Tibial nerve (tissue), 4 donors: Measurements from ENCODE around the gene NDRG4. TPM values are rescaled to one million over a fixed set of nuclear protein-coding genes. Genes with fewer than 3 reads are reported as not detected.

ENCODE experiments used
- DNase-seq, 2 donors: peaks; one replicate each; pipeline ENCODE4 v3.0.0-alpha.2; 2019; ENCODE audit warnings: low spot score in 2 of 2
- H3K27ac ChIP-seq, 4 donors: fragments of 200-600 bp; sonication (generic) in 3 of 4; one replicate each; pipeline ENCODE4 v1.5.1; 2017 to 2019; ENCODE audit warnings: mild to moderate bottlenecking in 1 of 4
- H3K27me3 ChIP-seq, 2 donors: fragments of 200-600 bp; sonication (generic) in 1 of 2; one replicate each; pipeline versions ENCODE4 v1.5.1 to v1.6.0; 2017 to 2019
- H3K36me3 ChIP-seq, 3 donors: fragments of 200-600 bp; sonication (generic); one replicate each; pipeline ENCODE4 v1.5.1; 2018 to 2019
- H3K4me1 ChIP-seq, 4 donors: fragments of 200-600 bp; sonication (generic) in 3 of 4; one replicate each; pipeline ENCODE4 v1.5.1; 2017 to 2019
- H3K4me3 ChIP-seq, 4 donors: fragments of 200-600 bp; sonication (generic) in 3 of 4; one replicate each; pipeline ENCODE4 v1.5.1; 2017 to 2019; ENCODE audit warnings: mild to moderate bottlenecking in 1 of 4, moderate library complexity in 1 of 4
- H3K9me3 ChIP-seq, 4 donors: fragments of 200-600 bp; sonication (generic) in 3 of 4; one replicate each; pipeline ENCODE4 v1.5.1; 2017 to 2019
- EP300 ChIP-seq, 2 donors: sonication (generic); formaldehyde crosslinking; IDR thresholded peaks; one replicate each; pipeline ENCODE4 v1.6.1; 2017; ENCODE audit warnings: antibody characterized with exemption in 2 of 2, mild to moderate bottlenecking in 1 of 2
- POLR2A ChIP-seq, 2 donors: fragments of 450-650 bp; IDR thresholded peaks; one replicate each; pipeline ENCODE4 v1.6.1; 2017; ENCODE audit warnings: antibody characterized with exemption in 2 of 2, mild to moderate bottlenecking in 2 of 2, moderate library complexity in 2 of 2
- WGBS, 2 donors: methylation state at CpG; one replicate each; pipeline ENCODE4 v1.1.5; 2018; 5-methylcytosine and 5-hydroxymethylcytosine counted together
- total RNA-seq, 4 donors: library from RNA; depleted of rRNA; stranded (reverse); fragments of >200 nt; gene quantifications; one replicate each; pipeline ENCODE4 v1.1.0, GENCODE V29; 2016
- TF ChIP-seq, protein P1 (sequence below), 5 experiments: fragments of 200-600 bp in 3 of 5; fragments of 450-650 bp in 2 of 5; sonication (generic) in 3 of 5; IDR thresholded peaks; one replicate each; pipeline ENCODE4 v1.5.1; 2016 to 2019; ENCODE audit warnings: antibody characterized with exemption in 5 of 5, mild to moderate bottlenecking in 3 of 5, moderate library complexity in 2 of 5

Gene NDRG4
- total RNA-seq, 4 donors from 2014 or later, result 3.9 to 12.6 (median 5.9) TPM

DNA sequence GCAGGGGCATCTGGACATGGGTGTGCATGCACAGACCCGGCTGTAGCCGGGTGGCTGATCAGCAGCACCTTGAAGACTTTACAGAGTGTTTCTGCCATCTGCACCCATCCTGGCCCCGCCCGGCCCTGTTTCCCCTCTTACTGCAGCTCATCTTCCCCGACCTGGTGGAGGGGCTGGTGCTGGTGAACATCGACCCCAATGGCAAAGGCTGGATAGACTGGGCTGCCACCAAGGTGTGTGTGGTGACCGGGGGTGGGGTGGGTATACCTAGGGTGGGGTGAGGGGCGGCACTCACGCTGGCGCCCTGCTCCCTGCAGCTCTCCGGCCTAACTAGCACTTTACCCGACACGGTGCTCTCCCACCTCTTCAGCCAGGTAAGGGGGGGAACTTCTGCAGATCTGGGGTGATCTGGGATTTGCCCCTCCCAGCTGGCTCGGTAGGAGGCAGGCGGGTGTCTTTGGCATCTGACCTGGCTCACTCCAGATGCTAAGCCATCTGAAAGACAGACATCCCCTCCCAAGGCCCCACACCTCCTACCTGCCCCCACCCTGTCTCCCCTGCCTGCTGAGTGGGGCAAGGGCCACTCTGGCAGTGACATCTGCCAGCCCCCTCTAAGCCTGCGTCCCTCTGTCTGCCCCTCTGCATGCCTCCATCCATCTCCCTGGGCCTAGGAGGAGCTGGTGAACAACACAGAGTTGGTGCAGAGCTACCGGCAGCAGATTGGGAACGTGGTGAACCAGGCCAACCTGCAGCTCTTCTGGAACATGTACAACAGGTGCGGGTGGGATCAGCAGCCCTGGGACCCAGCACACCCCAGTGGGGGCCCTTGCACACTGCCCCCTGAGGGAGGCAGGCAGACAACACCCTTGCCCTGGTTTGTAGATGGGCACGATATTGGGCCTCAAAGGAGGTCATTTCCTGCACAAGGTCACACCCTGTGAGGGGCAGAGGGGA, 6.6 kb downstream of the NDRG4 start:
- TF ChIP-seq EP300 (IDR thresholded peaks at IDR 0.05) (no peak), POLR2A (IDR thresholded peaks at IDR 0.05) (no peak)
- TF ChIP-seq, protein P1, sequence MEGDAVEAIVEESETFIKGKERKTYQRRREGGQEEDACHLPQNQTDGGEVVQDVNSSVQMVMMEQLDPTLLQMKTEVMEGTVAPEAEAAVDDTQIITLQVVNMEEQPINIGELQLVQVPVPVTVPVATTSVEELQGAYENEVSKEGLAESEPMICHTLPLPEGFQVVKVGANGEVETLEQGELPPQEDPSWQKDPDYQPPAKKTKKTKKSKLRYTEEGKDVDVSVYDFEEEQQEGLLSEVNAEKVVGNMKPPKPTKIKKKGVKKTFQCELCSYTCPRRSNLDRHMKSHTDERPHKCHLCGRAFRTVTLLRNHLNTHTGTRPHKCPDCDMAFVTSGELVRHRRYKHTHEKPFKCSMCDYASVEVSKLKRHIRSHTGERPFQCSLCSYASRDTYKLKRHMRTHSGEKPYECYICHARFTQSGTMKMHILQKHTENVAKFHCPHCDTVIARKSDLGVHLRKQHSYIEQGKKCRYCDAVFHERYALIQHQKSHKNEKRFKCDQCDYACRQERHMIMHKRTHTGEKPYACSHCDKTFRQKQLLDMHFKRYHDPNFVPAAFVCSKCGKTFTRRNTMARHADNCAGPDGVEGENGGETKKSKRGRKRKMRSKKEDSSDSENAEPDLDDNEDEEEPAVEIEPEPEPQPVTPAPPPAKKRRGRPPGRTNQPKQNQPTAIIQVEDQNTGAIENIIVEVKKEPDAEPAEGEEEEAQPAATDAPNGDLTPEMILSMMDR (IDR thresholded peaks at IDR 0.05), result no peak
- peaks cover 0 to 4% (median 2%) of the 10 kb centered on the region in 4 donors for H3K4me1 ChIP-seq
- H3K36me3 ChIP-seq, result no peaks in the 10 kb centered on the region
- 81 to 82% methylated on average over 18 to 19 of the region's 20 CpGs for WGBS, 2 donors
- H3K9me3 ChIP-seq, result no peaks in the 10 kb centered on the region
- no peak overlapping the region for H3K4me3 ChIP-seq
- H3K27me3 ChIP-seq, result peaks cover 0 to 10% of the 10 kb centered on the region in 2 donors
- H3K27ac ChIP-seq, result no peak overlapping the region
- DNase-seq, result no peak

DNA sequence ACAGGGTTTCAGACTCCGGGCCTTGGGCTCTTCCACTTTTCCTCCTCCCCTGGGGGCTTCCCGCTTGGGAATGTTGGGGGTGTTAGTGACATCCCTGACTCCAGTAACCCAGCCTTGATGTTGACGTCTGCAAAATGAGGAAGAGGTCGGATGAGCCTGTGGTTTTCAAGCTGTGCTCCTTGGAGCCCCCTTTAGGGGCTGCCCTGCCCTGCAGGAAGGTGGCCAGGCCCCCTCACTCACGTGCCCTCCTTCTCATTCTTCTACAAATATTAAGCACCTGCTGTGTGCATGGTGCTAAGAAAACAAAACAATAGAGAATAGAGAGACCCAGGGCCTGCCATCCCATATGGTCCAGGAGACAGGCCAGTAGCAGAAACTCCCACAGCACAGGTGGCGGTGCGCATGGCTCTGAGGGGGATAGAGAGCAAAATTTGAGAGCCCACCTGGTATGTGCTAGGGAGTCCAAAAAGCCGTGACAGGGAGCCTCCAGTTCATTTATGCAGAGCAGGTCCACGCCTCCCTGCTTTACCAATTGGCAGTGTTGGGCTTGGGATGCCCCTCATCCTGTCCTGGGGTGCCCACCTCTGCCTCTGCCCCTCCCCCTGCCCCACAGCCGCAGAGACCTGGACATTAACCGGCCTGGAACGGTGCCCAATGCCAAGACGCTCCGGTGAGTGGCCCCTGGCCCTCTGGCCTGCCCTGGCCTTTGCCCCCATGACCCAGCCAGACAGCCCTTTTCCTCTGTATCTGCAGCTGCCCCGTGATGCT, 7.4 kb downstream of the NDRG4 start:
- no peak overlapping the region for H3K4me3 ChIP-seq
- H3K27me3 ChIP-seq, result peaks cover 0 to 1% of the 10 kb centered on the region in 2 donors
- H3K4me1 ChIP-seq, result no peaks in the 10 kb centered on the region
- no peaks in the 10 kb centered on the region for H3K36me3 ChIP-seq
- no peak for TF ChIP-seq POLR2A (IDR thresholded peaks at IDR 0.05)
- TF ChIP-seq EP300 (IDR thresholded peaks at IDR 0.05), result no peak
- TF ChIP-seq, protein P1 (IDR thresholded peaks at IDR 0.05), result no peak
- 52% methylated on average over 10 to 15 of the region's 15 CpGs for WGBS, 2 donors
- H3K27ac ChIP-seq, result no peak overlapping the region
- DNase-seq, result no peak
- no peaks in the 10 kb centered on the region for H3K9me3 ChIP-seq

DNA sequence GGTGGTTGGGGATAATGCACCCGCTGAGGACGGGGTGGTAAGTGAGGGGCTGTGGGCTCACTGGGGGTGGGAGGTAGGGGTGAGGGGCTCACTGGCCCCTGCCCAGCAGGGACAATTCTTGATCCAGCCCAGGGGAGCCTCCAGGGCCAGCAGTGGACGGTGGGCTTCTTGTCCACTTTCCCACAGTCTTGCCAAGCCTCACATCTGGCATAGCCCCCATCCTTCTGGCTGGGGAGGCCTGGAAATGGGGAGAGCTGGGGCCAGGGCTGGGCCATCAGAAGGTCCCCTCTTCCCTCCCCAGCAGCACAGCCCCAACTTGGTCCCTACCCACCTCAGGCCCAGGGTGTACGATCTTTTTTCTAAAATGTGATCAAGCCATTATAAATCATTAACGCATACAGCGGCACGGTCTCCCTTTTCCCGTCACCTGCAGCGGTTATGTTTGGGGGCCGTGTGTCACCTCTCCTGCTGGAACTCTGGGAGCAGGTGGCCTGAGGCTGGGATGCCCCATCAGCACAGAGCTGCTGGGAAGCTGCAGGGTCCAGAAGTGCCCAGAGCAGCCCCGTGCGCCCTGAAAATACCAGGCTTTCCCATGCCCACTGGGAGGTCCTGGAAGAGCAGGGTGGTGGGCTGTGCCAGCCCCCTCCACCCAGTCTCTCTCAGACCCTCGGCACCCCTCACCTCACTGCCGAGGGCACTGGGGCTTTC, 8.2 kb downstream of the NDRG4 start:
- H3K4me1 ChIP-seq, result no peaks in the 10 kb centered on the region
- H3K27me3 ChIP-seq, result no peaks in the 10 kb centered on the region
- H3K27ac ChIP-seq, result no peak overlapping the region
- TF ChIP-seq EP300 (IDR thresholded peaks at IDR 0.05) (no peak), POLR2A (IDR thresholded peaks at IDR 0.05) (no peak)
- TF ChIP-seq, protein P1 (IDR thresholded peaks at IDR 0.05), result no peak
- 83 to 88% methylated on average over 14 of the region's 14 CpGs for WGBS, 2 donors
- H3K36me3 ChIP-seq, result no peaks in the 10 kb centered on the region
- H3K4me3 ChIP-seq, result no peak overlapping the region
- DNase-seq, result no peak
- no peaks in the 10 kb centered on the region for H3K9me3 ChIP-seq

DNA sequence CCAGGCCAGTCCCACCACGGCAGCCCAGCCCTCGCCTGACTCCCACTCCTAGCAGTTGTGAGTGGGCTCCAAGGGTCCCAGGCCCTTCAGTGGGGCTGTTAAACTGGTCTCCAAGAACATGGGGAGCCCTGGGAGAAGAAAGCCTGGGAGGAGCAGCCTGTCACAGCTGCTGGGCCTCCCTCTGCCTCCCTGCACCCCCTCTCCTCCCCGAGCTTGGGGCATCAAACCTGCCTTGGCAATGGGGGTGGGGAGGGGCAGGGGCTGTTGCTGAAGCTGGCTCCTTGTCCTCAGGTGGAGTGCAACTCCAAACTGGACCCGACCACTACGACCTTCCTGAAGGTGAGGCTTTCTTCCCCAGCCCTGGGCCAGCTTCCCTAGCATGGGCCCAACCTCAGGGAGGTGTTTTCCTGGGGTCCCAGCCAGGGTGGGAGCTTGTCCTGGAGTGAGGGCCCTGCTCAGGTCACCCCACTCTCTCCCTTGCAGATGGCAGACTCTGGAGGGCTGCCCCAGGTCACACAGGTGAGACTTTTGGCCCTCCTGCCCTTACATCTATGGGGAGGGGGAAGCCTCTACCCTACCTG, 8.8 kb downstream of the NDRG4 start:
- Histone ChIP-seq H3K9me3 (no peaks in the 10 kb centered on the region), H3K27me3 (no peaks in the 10 kb centered on the region), H3K27ac (no peak overlapping the region), H3K4me3 (no peak overlapping the region), H3K4me1 (peaks cover 0 to 3% (median 0%) of the 10 kb centered on the region in 4 donors), H3K36me3 (no peaks in the 10 kb centered on the region)
- WGBS, 2 donors, result 73 to 78% methylated on average over 4 to 5 of the region's 5 CpGs
- TF ChIP-seq, protein P1 (IDR thresholded peaks at IDR 0.05), result no peak
- TF ChIP-seq EP300 (IDR thresholded peaks at IDR 0.05) (no peak), POLR2A (IDR thresholded peaks at IDR 0.05) (no peak)
- no peak for DNase-seq
